Measurements from ENCODE around the gene ESAM. TPM values are rescaled to one million over a fixed set of nuclear protein-coding genes. Genes with fewer than 3 reads are reported as not detected.

ESAM gene
- total RNA-seq, 1 experiment from 2014 or later, result 5.3 TPM

DNA sequence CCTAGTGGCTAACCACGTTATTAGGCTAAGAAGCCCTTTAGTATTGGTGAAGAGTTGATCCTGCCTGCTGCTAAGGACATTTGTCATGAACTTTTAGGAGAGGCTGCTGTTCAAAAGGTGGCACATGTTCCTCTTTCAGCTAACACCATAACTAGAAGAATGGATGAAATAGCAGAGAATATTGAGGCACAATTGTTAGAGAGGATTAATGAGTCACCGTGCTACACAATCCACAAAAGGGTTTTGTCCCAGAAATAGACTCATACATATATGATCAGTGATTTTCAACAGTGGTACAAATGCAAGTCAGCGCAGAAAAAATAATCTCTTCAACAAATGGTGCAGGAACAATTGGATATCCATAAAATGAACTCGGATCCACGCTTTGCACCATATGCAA is 45.1 kb upstream of the ESAM start:
- no peaks in the 10 kb centered on the region for H3K9me3 Mint-ChIP-seq (ENCODE audit: unreplicated experiment)
- no peaks in the 10 kb centered on the region for H3K9me3 ChIP-seq
- intact Hi-C loops (cut with micrococcal nuclease; ENCODE audit: unreplicated experiment), result no loop called here
- ChIA-PET POLR2A (no interaction called here), CTCF (interaction anchor here (0.7 to 1.2 kb wide), 2 partner anchors 14 to 30 kb away, joined by 3 to 4 read pairs; no protein-coding TSS in a partner anchor)
- H3K27me3 Mint-ChIP-seq (ENCODE audit: insufficient read depth, unreplicated experiment), result no peaks in the 10 kb centered on the region
- no TSS peak for BruUV-seq (replicated peaks)
- TF ChIP-seq, protein P1, sequence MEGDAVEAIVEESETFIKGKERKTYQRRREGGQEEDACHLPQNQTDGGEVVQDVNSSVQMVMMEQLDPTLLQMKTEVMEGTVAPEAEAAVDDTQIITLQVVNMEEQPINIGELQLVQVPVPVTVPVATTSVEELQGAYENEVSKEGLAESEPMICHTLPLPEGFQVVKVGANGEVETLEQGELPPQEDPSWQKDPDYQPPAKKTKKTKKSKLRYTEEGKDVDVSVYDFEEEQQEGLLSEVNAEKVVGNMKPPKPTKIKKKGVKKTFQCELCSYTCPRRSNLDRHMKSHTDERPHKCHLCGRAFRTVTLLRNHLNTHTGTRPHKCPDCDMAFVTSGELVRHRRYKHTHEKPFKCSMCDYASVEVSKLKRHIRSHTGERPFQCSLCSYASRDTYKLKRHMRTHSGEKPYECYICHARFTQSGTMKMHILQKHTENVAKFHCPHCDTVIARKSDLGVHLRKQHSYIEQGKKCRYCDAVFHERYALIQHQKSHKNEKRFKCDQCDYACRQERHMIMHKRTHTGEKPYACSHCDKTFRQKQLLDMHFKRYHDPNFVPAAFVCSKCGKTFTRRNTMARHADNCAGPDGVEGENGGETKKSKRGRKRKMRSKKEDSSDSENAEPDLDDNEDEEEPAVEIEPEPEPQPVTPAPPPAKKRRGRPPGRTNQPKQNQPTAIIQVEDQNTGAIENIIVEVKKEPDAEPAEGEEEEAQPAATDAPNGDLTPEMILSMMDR (IDR thresholded peaks at IDR 0.05; ENCODE audit: insufficient read depth in 1 of 2, low read depth in 1 of 2, low read length in 1 of 2, severe bottlenecking in 1 of 2, unreplicated experiment in 1 of 2), result no peak
- no peak overlapping the region for H3K4me3 Mint-ChIP-seq (ENCODE audit: unreplicated experiment)
- peaks cover 7% of the 10 kb centered on the region for H3K4me1 ChIP-seq
- H3K27me3 ChIP-seq (replicated peaks; ENCODE audit: control insufficient read depth, insufficient read depth, low read length), result no peaks in the 10 kb centered on the region
- no peak overlapping the region for H3K27ac Mint-ChIP-seq (ENCODE audit: unreplicated experiment)
- no peaks in the 10 kb centered on the region for H3K36me3 ChIP-seq (ENCODE audit: control insufficient read depth, insufficient read depth, low read length)
- no peak for DNase-seq
- H3K4me3 ChIP-seq (ENCODE audit: low read depth, low read length), result no peak overlapping the region
- no peaks in the 10 kb centered on the region for H3K36me3 Mint-ChIP-seq (ENCODE audit: insufficient read depth, unreplicated experiment)
- no peaks in the 10 kb centered on the region for H3K4me1 Mint-ChIP-seq (ENCODE audit: low read depth, unreplicated experiment)

DNA sequence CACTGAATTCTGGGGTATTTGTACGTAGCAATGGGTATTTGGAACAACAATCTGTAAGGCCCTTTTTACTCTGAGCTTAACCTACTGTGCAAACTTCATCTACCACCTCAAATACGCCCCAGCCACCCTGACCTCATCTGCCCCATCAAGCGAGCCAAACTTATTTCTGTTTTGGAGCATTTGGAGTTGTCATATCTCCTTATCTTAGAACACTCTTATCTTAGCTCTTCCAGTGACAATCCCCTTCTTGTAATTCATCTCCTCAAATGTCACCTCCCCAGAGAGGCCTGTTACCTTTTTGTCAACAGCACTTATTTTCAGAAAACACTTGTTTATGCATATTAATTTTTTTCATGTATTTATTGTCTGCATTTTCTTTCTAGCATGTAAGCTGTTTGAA is 42.8 kb upstream of the ESAM start:
- Histone ChIP-seq H3K4me1 (peaks cover 11% of the 10 kb centered on the region), H3K9me3 (no peaks in the 10 kb centered on the region), H3K4me3 (ENCODE audit: low read depth, low read length) (no peak overlapping the region), H3K36me3 (ENCODE audit: control insufficient read depth, insufficient read depth, low read length) (no peaks in the 10 kb centered on the region), H3K27me3 (replicated peaks; ENCODE audit: control insufficient read depth, insufficient read depth, low read length) (no peaks in the 10 kb centered on the region)
- TF ChIP-seq, protein P1 (IDR thresholded peaks at IDR 0.05; ENCODE audit: insufficient read depth in 1 of 2, low read depth in 1 of 2, low read length in 1 of 2, severe bottlenecking in 1 of 2, unreplicated experiment in 1 of 2), result no peak
- no TSS peak for BruUV-seq (replicated peaks)
- H3K36me3 Mint-ChIP-seq (ENCODE audit: insufficient read depth, unreplicated experiment), result peaks cover 7% of the 10 kb centered on the region
- H3K27me3 Mint-ChIP-seq (ENCODE audit: insufficient read depth, unreplicated experiment), result no peaks in the 10 kb centered on the region
- intact Hi-C loops (cut with micrococcal nuclease; ENCODE audit: unreplicated experiment), result no loop called here
- no peak overlapping the region for H3K4me3 Mint-ChIP-seq (ENCODE audit: unreplicated experiment)
- no peak for DNase-seq
- ChIA-PET POLR2A (no interaction called here), CTCF (interaction anchor here (0.7 to 1.2 kb wide), 2 partner anchors 11 to 768 kb away, joined by 3 read pairs; no protein-coding TSS in a partner anchor)
- H3K4me1 Mint-ChIP-seq (ENCODE audit: low read depth, unreplicated experiment), result peaks cover 13% of the 10 kb centered on the region
- no peaks in the 10 kb centered on the region for H3K9me3 Mint-ChIP-seq (ENCODE audit: unreplicated experiment)
- H3K27ac Mint-ChIP-seq (ENCODE audit: unreplicated experiment), result no peak overlapping the region

- Mint-ChIP-seq H3K9me3 (ENCODE audit: unreplicated experiment) (no peaks in the 10 kb centered on the region), H3K36me3 (ENCODE audit: insufficient read depth, unreplicated experiment) (peaks cover 13% of the 10 kb centered on the region), H3K27ac (ENCODE audit: unreplicated experiment) (no peak overlapping the region), H3K4me1 (ENCODE audit: low read depth, unreplicated experiment) (peaks cover 25% of the 10 kb centered on the region), H3K4me3 (ENCODE audit: unreplicated experiment) (peak overlapping the region; percentile 81), H3K27me3 (ENCODE audit: insufficient read depth, unreplicated experiment) (no peaks in the 10 kb centered on the region)
- Histone ChIP-seq H3K4me1 (peaks cover 17% of the 10 kb centered on the region), H3K4me3 (ENCODE audit: low read depth, low read length) (no peak overlapping the region), H3K9me3 (no peaks in the 10 kb centered on the region), H3K27me3 (replicated peaks; ENCODE audit: control insufficient read depth, insufficient read depth, low read length) (no peaks in the 10 kb centered on the region), H3K36me3 (ENCODE audit: control insufficient read depth, insufficient read depth, low read length) (no peaks in the 10 kb centered on the region)
- intact Hi-C loops (cut with micrococcal nuclease; ENCODE audit: unreplicated experiment), result no loop called here
- TF ChIP-seq, protein P1 (IDR thresholded peaks at IDR 0.05; ENCODE audit: insufficient read depth in 1 of 2, low read depth in 1 of 2, low read length in 1 of 2, severe bottlenecking in 1 of 2, unreplicated experiment in 1 of 2), result no peak
- ChIA-PET POLR2A (interaction anchor here (0.6 kb wide), 1 partner anchor 181 kb away, joined by 5 read pairs; no protein-coding TSS in a partner anchor), CTCF (interaction anchor here (0.9 to 4.5 kb wide), 2 partner anchors 9 to 35 kb away, joined by 3 to 36 read pairs; no protein-coding TSS in a partner anchor)
- no TSS peak for BruUV-seq (replicated peaks)
- no peak for DNase-seq
These were observed 39.7 kb upstream of the ESAM start for GRCh38 chr11:124801636-124802312.
